Endothelial cell of umbilical vein (primary cell): ENCODE measurements around the gene GTPBP2. TPM values are rescaled to one million over a fixed set of nuclear protein-coding genes. Genes with fewer than 3 reads are reported as not detected.

Experiments used
- BruUV-seq: library from RNA; stranded (reverse); fragments of 400-500 nt; replicated peaks from 2 replicates; lab custom pipeline; 2021; lab: Mats Ljungman, UMichigan
- CTCF ChIA-PET: fragments of 300-600, 350-600 bp; sonication (Branson Sonifier 250); formaldehyde crosslinking; loops from one replicate; lab custom pipeline; 2021; ENCODE audit warnings: antibody characterized with exemption, inconsistent platforms; lab: Charles Lee
- POLR2A ChIA-PET: fragments of 300-600, 350-600 bp; sonication (Branson Sonifier 250); formaldehyde crosslinking; loops from one replicate; lab custom pipeline; 2021; ENCODE audit warnings: antibody characterized with exemption, inconsistent platforms; lab: Charles Lee
- DNase-seq: peaks from one replicate; pipeline ENCODE4 v3.0.0-alpha.2; 2011; ENCODE audit warnings: low read depth, low spot score
- FAIRE-seq: peaks from 2 replicates; lab custom pipeline; 2011; peaks lifted over from hg19 to GRCh38; lab: Jason Lieb, UNC
- H2AFZ ChIP-seq: 2 replicates; pipeline ENCODE4 v1.6.0; 2012; ENCODE audit warnings: low read depth, low read length, control low read depth, inconsistent platforms
- H3K27ac ChIP-seq: 2 replicates; pipeline ENCODE4 v1.5.1; 2011; ENCODE audit warnings: low read depth, mild to moderate bottlenecking, control low read depth, low read length, moderate library complexity; ENCODE audit not compliant: insufficient read depth
- H3K27me3 ChIP-seq, 2 experiments: 2 replicates each; pipeline versions ENCODE4 v1.6.0 to v1.6.1; 2011; ENCODE audit warnings: low read length in 2 of 2, mixed read lengths in 1 of 2; ENCODE audit not compliant: control insufficient read depth in 2 of 2, insufficient read depth in 2 of 2
- H3K36me3 ChIP-seq, 2 experiments: 2 replicates in 1 of 2; 3 replicates in 1 of 2; pipeline ENCODE4 v1.5.1; 2011; ENCODE audit warnings: low read length in 2 of 2, mild to moderate bottlenecking in 1 of 2, moderate library complexity in 1 of 2; ENCODE audit not compliant: control insufficient read depth in 2 of 2, insufficient read depth in 2 of 2; ENCODE audit errors: extremely low read depth in 1 of 2
- H3K4me1 ChIP-seq: 3 replicates; pipeline ENCODE4 v1.5.1; 2011; ENCODE audit warnings: mild to moderate bottlenecking, low read length; ENCODE audit not compliant: control insufficient read depth, insufficient read depth; ENCODE audit errors: extremely low read depth
- H3K4me2 ChIP-seq: 2 replicates; pipeline ENCODE4 v1.6.1; 2011; ENCODE audit warnings: low read length, control low read depth, mixed read lengths; ENCODE audit not compliant: insufficient read depth
- H3K4me3 ChIP-seq, 3 experiments: fragments of 200-600 bp in 1 of 3; sonication (generic), shearing (Covaris generic) in 1 of 3; replicated peaks in 1 of 3; 2 replicates each; pipeline ENCODE4 v1.5.1; 2011 to 2016; ENCODE audit warnings: control low read depth in 3 of 3, low read length in 3 of 3, mild to moderate bottlenecking in 2 of 3, inconsistent platforms in 1 of 3, low read depth in 1 of 3, moderate library complexity in 1 of 3; ENCODE audit not compliant: insufficient read depth in 1 of 3
- H3K79me2 ChIP-seq: 2 replicates; pipeline ENCODE4 v1.6.0; 2012; ENCODE audit warnings: low read length, inconsistent platforms; ENCODE audit not compliant: control insufficient read depth, insufficient read depth
- H3K9ac ChIP-seq: replicated peaks from 2 replicates; pipeline ENCODE3; 2011; ENCODE audit warnings: low read length, control low read depth; ENCODE audit not compliant: insufficient read depth; ENCODE audit errors: extremely low read depth
- H3K9me1 ChIP-seq: replicated peaks from 3 replicates; pipeline ENCODE4 v1.6.0; 2011; ENCODE audit warnings: mild to moderate bottlenecking, low read length; ENCODE audit not compliant: control insufficient read depth, insufficient read depth; ENCODE audit errors: extremely low read depth
- H3K9me3 ChIP-seq: replicated peaks from 2 replicates; pipeline ENCODE4 v1.5.1; 2012; ENCODE audit warnings: low read length, inconsistent platforms; ENCODE audit not compliant: control insufficient read depth, insufficient read depth
- H4K20me1 ChIP-seq: replicated peaks from 2 replicates; pipeline ENCODE3; 2011; ENCODE audit warnings: mild to moderate bottlenecking, low read length; ENCODE audit not compliant: control insufficient read depth, insufficient read depth; ENCODE audit errors: extremely low read depth
- CTCF ChIP-seq, 2 donors: IDR thresholded peaks; 1 replicate in 1 of 2; 2 replicates in 1 of 2; pipeline ENCODE4 v1.5.1; 2011; ENCODE audit warnings: low read length in 2 of 2, mild to moderate bottlenecking in 2 of 2, moderate library complexity in 2 of 2, control low read depth in 1 of 2, inconsistent platforms in 1 of 2, low read depth in 1 of 2; ENCODE audit not compliant: insufficient read depth in 1 of 2; ENCODE audit errors: extremely low read depth in 1 of 2
- EZH2 ChIP-seq: IDR thresholded peaks from 2 replicates; pipeline ENCODE4 v1.6.1; 2012; ENCODE audit warnings: borderline replicate concordance, low read depth, mild to moderate bottlenecking, moderate library complexity, low read length, inconsistent platforms; ENCODE audit not compliant: severe bottlenecking
- FOS ChIP-seq: IDR thresholded peaks from 2 replicates; pipeline ENCODE4 v1.6.1; 2011; ENCODE audit warnings: mild to moderate bottlenecking, low read length, moderate library complexity, borderline replicate concordance; ENCODE audit not compliant: insufficient read depth
- GATA2 ChIP-seq: IDR thresholded peaks from 2 replicates; pipeline ENCODE4 v1.7.0; 2011; ENCODE audit warnings: low read depth, mild to moderate bottlenecking, moderate library complexity, mixed read lengths, low read length; ENCODE audit not compliant: insufficient read length, insufficient read depth
- JUN ChIP-seq: IDR thresholded peaks from 2 replicates; pipeline ENCODE4 v1.6.1; 2011; ENCODE audit warnings: borderline replicate concordance, low read depth; ENCODE audit not compliant: insufficient read length, insufficient read depth
- MAX ChIP-seq: IDR thresholded peaks from 2 replicates; pipeline ENCODE4 v1.6.1; 2011; ENCODE audit not compliant: insufficient read depth, insufficient read length
- MYC ChIP-seq: IDR thresholded peaks from one replicate; pipeline ENCODE4 v1.6.1; 2011; ENCODE audit warnings: mild to moderate bottlenecking, low read depth, low read length
- POLR2A ChIP-seq: IDR thresholded peaks from 2 replicates; pipeline ENCODE4 v1.6.1; 2012; ENCODE audit warnings: low read depth, mild to moderate bottlenecking, control low read depth, low read length
- POLR2AphosphoS5 ChIP-seq: IDR thresholded peaks from 2 replicates; pipeline ENCODE4 v1.6.1; 2012; ENCODE audit warnings: low read depth, mild to moderate bottlenecking, control low read depth, low read length, moderate library complexity; ENCODE audit not compliant: insufficient read depth
- dilution Hi-C: fragments of 300-500 bp; cut with MboI; formaldehyde crosslinking; loops from one replicate; pipeline ENCODE4 v1.15.0; 2019; ENCODE audit warnings: low sequenced_read_pairs; ENCODE audit not compliant: extremely low pct_ligation_motif_present
- intact Hi-C: fragments of 100-400 bp; cut with micrococcal nuclease; formaldehyde crosslinking; loops from one replicate; pipeline ENCODE4 v1.10.0; 2022
- polyA plus RNA-seq, 4 experiments: library from polyadenylated mRNA; depleted of rRNA in 3 of 4; stranded (reverse) in 3 of 4; unstranded in 1 of 4; fragments of >200 nt; gene quantifications; 2 replicates each; pipeline versions ENCODE4 v1.2.1 to v1.2.3, GENCODE V29; 2011 to 2012; ENCODE audit warnings: missing spikeins in 1 of 4
- total RNA-seq: library from RNA; stranded (reverse); gene quantifications from 2 replicates; pipeline ENCODE4 v1.2.3, GENCODE V29; 2021

Gene GTPBP2
- total and polyA plus RNA-seq, 2 donors (not counting 3 experiments of a cell fraction or from before 2014, with no cell fraction given), result 87.1 to 112 TPM

GRCh38 chr6:43673444-43674084 lies 44.5 kb upstream of the GTPBP2 start:
- TF ChIP-seq POLR2A, result no peak
- no peak for TF ChIP-seq MYC
- no peak for TF ChIP-seq POLR2AphosphoS5
- TF ChIP-seq FOS, result no peak
- TF ChIP-seq GATA2, result no peak
- TF ChIP-seq CTCF (IDR thresholded peaks at IDR 0.05; ENCODE audit: extremely low read depth in 1 of 2, insufficient read depth in 1 of 2, low read depth in 1 of 2, low read length in 2 of 2), result no peak
- no peak for TF ChIP-seq MAX
- TF ChIP-seq EZH2, result no peak
- no peak for TF ChIP-seq JUN
- Histone ChIP-seq H3K9ac (no peak overlapping the region), H2AFZ (no peak overlapping the region), H3K9me1 (no peaks in the 10 kb centered on the region), H3K27me3 (no peaks in the 10 kb centered on the region), H3K4me1 (peaks cover 3% of the 10 kb centered on the region), H4K20me1 (no peaks in the 10 kb centered on the region), H3K4me2 (no peak overlapping the region), H3K9me3 (no peaks in the 10 kb centered on the region), H3K4me3 (no peak overlapping the region), H3K27ac (no peak overlapping the region), H3K36me3 (peaks cover 9 to 42% of the 10 kb centered on the region in 2 experiments), H3K79me2 (no peaks in the 10 kb centered on the region)
- CTCF ChIA-PET, result interaction anchor here (0.7 to 2.5 kb wide), 4 partner anchors 101 to 410 kb away, joined by 3 to 17 read pairs (median 4); no protein-coding TSS in a partner anchor
- POLR2A ChIA-PET, result no interaction called here
- DNase-seq, result no peak
- dilution Hi-C loops, result no loop called here
- intact Hi-C loops, result no loop called here
- no peak for FAIRE-seq
- BruUV-seq, result no TSS peak
